Hypothalamus (tissue), 51 donors: Measurements from ENCODE around the gene TMEM234.

Experiments used
- DNase-seq, 51 donors: peaks; one replicate each; lab custom pipeline; 2025; lab: John Stamatoyannopoulos, UW

TMEM234 gene

GRCh38 chr1:32180186-32181060 lies 41.7 kb downstream of the TMEM234 start:
- peak in 33 of 51 donors; percentile 8 to 69 (median 32) for DNase-seq

DNA sequence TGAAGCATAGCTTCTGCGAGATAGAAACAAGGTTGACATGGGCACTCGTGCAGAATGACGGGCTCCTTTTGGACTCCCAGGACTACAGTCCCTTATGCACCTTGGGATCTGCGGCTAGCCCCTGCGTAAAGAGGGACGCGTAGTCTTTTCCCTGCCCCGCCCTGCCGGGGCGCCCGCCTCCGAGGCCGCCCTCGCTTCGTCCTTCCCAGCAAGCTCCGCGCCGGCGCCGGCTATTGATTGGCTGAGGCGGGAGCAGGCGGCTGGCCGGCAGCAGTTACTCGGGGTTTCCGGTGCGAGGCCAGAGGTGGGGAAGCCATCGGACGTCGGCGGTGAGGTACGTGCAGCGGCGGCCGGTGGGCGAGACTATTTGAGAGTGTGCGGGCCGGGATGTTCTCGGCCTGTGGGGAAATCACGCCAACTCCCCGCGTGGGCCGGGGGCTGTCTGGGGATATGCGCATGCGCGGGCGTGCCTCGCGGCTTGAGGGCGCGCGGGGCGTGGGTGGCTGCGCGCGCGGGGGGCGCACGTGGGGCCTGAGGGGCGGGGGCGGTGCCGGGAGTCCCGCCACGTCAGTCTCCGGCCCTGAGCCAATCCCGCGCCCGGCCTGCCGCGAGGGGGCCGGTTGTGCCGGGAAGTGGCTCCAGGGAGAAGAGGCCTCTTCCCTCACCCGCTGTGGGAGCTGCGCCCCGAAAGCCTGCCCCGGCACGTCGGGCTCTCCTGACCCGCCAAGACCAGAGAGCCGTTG lies 42.5 kb downstream of the TMEM234 start, which contains the start of gene TXLNA:
Gene TXLNA, plus strand, starts transcription at position 233 of the 743 bp plus-strand sequence. CDS start 671 bp downstream, outside the sequence.
- peak; percentile 75 to 99 (median 91) for DNase-seq

DNA sequence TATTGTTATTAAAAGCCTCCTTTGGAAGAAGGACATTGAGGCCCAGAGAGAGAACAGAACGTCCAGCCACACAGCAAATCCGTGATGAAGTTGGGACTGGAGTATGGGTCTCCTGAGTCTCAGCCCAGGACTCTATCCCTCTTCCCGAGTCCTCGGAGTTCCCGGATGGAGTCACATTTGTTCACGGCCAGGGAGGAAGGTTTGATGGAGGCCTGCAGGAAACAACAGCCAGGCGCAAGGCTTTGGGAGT lies 43.0 kb downstream of the TMEM234 start:
- peak in 3 of 51 donors; percentile 63 to 71 (median 66) for DNase-seq

DNA sequence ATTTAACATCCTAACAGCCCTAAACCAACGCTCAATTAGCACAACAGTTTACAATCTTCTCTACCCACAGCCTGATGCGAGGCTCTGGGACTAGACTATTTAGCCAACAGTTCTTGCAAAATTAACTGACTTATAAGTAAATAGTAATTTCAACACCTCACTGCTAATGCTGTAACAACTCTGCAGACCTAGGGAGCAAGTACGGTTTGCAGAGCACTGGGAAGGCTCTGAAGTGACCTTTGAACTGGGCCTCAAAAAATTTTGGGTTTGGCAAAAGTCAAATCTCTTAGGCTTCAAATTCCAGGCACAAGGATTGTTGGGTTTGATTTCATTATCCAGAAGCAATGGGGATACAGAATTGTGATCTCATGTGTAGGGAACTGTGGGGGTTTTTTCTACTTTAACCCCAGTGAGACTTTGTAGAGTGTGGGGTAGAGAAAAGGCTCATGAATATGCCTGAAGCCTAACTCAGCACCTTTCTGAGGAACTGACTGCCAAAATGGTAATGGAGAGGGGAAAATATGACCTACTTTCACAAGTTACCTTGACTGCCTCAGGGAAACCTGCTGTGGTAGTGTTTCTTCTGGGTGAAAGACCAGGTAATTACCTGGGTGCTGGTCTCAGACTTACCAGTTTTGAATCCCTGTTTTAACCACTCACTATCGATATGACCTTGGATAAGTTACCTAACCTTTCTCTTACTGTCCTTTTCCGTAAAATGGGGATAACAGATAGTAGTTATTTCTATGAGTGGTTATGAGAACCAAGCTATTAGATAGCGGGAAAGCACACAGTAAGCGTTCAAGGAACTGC lies 43.6 kb downstream of the TMEM234 start:
- no peak for DNase-seq

DNA sequence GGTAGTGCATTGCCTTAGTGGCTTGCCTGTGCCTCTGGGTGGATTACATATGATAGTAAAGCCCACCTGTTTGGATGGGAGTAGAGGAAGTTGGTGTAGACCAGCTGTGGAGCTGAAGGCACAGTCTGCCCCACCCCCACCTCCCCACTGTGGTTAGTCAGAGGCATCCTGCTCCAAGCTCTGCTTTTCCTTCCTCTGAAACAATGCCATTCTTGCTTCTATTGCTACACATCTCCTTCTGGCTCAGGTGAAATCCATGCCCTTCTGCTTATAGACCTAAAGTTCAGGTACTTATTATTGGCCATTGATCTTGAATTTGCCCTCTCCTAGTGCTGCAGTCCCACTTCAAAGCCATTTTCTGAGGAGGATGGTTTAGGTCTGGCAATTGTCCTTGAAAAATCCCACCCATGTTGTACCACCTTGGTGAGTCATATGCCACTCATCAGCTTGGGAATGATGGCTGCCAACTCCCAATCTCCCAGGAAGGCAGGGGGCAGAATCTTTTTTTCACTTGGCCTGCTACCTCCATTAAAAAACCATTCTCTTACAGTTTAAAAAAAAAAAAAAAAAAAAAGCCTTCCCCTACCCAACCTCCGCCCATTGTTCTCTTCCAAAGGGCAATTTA lies 49.4 kb downstream of the TMEM234 start:
- no peak for DNase-seq

- no peak for DNase-seq
These were observed 51.2 kb downstream of the TMEM234 start for GRCh38 chr1:32170991-32171390.
